GM20000 (cell line): Measurements from ENCODE around the gene WWOX.

Experiments used
- DNase-seq: peaks from one replicate; pipeline ENCODE4 v3.0.0; 2012; ENCODE audit warnings: low spot score
- TF ChIP-seq, protein P1 (sequence below): IDR thresholded peaks from 2 replicates; pipeline ENCODE4 v1.5.1; 2012; ENCODE audit warnings: mild to moderate bottlenecking, control low read depth; ENCODE audit errors: extremely low read depth, missing control alignments

The WWOX gene

DNA sequence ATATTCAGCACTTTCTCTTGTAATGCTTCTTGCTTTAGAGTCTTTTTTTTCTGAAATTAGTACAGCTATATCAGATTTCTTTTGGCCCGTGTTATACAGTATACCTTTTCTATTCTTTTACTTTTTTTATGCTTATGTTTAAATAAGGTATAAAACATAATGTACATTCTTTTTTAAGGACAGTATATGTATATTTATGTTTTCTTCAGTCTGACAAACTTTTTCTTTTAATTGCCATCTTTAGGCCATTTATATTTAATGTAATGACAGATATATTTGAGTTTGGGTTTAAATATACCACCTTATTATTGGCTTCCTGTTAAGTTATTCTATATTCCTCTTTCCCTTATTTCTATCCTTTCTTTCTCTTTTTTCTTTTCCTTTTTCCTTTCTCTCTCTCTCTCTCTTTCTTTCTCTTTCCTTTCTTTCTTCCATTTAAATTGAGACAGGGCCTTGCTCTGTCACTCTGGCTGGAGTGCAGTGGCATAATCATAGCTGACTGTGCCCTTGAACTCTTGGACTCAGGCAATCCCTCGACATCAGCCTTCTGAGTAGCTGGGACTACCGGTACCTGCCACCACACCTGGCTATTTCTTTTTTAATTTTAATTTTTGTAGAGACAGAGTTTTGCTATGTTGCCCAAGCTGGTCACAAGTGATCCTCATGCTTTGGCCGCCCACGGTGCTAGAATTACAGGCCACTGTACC lies 61.7 kb downstream of the WWOX start:
- TF ChIP-seq, protein P1, sequence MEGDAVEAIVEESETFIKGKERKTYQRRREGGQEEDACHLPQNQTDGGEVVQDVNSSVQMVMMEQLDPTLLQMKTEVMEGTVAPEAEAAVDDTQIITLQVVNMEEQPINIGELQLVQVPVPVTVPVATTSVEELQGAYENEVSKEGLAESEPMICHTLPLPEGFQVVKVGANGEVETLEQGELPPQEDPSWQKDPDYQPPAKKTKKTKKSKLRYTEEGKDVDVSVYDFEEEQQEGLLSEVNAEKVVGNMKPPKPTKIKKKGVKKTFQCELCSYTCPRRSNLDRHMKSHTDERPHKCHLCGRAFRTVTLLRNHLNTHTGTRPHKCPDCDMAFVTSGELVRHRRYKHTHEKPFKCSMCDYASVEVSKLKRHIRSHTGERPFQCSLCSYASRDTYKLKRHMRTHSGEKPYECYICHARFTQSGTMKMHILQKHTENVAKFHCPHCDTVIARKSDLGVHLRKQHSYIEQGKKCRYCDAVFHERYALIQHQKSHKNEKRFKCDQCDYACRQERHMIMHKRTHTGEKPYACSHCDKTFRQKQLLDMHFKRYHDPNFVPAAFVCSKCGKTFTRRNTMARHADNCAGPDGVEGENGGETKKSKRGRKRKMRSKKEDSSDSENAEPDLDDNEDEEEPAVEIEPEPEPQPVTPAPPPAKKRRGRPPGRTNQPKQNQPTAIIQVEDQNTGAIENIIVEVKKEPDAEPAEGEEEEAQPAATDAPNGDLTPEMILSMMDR: no peak
- no peak for DNase-seq

DNA sequence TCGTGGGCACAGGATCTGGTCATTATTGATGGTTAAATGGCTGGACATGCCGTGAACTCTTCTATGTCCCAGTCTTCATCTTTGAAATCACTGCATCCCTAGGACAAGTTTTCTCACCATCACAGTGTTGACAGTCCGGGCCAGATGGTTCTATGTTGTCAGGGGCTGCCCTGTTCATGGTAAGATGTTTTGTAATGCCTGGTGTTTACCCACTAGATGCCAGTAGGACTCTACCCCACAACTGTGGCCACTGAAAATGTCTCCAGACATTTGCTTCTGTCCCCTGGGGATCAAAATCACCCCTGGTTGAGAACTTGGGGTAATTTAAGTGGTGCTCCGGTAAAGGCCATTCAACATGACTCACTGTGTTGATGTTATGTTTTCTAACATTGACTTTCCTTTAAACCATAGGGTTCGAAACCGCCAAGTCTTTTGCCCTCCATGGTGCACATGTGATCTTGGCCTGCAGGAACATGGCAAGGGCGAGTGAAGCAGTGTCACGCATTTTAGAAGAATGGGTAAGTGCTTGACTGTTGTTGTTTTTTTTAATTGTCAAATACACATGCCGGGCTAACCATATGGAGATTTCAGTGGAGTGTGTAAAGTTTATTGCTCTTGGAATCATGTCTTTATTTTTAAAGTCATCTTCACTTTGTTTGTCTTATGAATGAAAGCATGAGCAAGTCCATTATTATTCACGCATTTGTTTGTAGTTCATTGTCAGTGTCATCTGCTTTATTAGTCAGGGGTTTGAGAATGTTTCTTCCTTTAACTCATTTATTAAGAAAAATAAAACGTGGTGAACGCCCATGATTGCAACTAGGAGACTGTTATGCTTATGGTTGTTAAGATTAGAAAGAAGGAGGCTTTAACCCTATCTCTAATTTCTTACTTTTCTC lies 64.6 kb downstream of the WWOX start:
- TF ChIP-seq, protein P1: no peak
- DNase-seq: no peak

- TF ChIP-seq, protein P1: no peak
- no peak for DNase-seq
These were observed 71.1 kb downstream of the WWOX start for GRCh38 chr16:78170494-78170933.

DNA sequence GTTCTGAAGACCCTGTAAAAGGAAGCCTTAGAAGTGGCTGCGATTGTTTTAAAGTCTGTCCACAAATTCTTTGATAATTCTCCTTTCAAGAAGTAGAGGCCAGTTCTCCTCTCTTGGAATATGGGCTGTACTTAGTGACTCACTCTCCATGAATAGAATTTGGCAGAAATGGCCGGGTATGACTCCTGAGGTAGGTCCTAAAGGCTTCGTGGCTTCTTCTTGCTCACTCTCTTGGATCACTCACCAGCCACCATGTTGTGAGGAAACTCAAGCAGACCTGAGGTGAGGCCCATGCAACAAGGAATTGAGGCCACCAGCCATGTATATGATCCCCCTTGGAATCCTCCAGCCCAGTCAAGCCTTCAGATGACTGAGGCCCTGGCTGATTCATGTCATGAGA lies 75.8 kb downstream of the WWOX start:
- DNase-seq: no peak
- TF ChIP-seq, protein P1: no peak

- TF ChIP-seq, protein P1: no peak
- DNase-seq: no peak
These were observed 77.0 kb downstream of the WWOX start for GRCh38 chr16:78176435-78176834.

DNA sequence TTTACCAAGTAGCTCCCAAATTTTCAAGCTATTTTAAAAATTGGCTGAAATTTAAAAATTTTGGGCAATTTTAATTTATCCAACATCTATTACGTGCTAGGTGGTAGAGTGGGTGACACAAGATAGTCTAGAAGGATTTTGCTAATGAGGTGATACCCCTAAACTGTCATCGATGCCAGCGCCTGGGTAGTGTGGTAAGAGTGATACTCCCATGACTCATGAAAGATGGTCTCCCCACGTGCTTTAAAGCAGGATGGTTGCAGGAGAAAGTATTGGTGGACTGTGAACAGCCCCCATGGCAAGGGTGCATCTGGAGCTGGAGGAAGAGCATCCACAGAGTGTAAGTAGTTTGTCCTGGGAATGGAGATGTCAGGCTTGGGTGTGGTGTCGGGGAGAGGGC lies 77.8 kb downstream of the WWOX start:
- DNase-seq: no peak
- TF ChIP-seq, protein P1: no peak

- DNase-seq: no peak
- TF ChIP-seq, protein P1: no peak
These were observed 78.5 kb downstream of the WWOX start for GRCh38 chr16:78177987-78178386.
